Activated CD4-positive, alpha-beta T cell treated with anti-CD3 and anti-CD28 coated beads for 36 hours (primary cell): ENCODE results near the gene CPED1. TPM values are rescaled to one million over a fixed set of nuclear protein-coding genes. Genes with fewer than 3 reads are reported as not detected.

ENCODE experiments used
- ATAC-seq: fragments of 200-7000 bp; cut with Tn5 transposase; one replicate; pipeline ENCODE4 v1.10.0; 2021; ENCODE audit warnings: mild to moderate bottlenecking, moderate library complexity
- CTCF ChIA-PET: fragments of 350-600 bp; sonication (Branson Sonifier 250); formaldehyde crosslinking; loops from one replicate; lab custom pipeline; 2021; ENCODE audit warnings: antibody characterized with exemption; lab: Charles Lee
- POLR2A ChIA-PET: fragments of 350-600 bp; sonication (Branson Sonifier 250); formaldehyde crosslinking; loops from one replicate; lab custom pipeline; 2021; ENCODE audit warnings: antibody characterized with exemption, inconsistent platforms; lab: Charles Lee
- DNase-seq: peaks from one replicate; pipeline ENCODE4 v3.0.0-alpha.2; 2020
- H3K27ac Mint-ChIP-seq: one replicate; pipeline ENCODE4 v1.8.0; 2021; ENCODE audit warnings: mixed read lengths
- H3K27me3 Mint-ChIP-seq: one replicate; pipeline ENCODE4 v1.8.0; 2021; ENCODE audit warnings: mixed read lengths
- H3K36me3 Mint-ChIP-seq: one replicate; pipeline ENCODE4 v1.8.0; 2021; ENCODE audit warnings: low read depth, mixed read lengths
- H3K4me1 Mint-ChIP-seq: one replicate; pipeline ENCODE4 v1.8.0; 2021; ENCODE audit warnings: mixed read lengths
- H3K4me3 Mint-ChIP-seq: one replicate; pipeline ENCODE4 v1.8.0; 2021; ENCODE audit warnings: mild to moderate bottlenecking, moderate library complexity, mixed read lengths
- H3K9me3 Mint-ChIP-seq: one replicate; pipeline ENCODE4 v1.8.0; 2021; ENCODE audit warnings: low read depth, mixed read lengths
- intact Hi-C, 2 experiments: fragments of 100-400 bp; cut with DNase I in 1 of 2; cut with micrococcal nuclease in 1 of 2; formaldehyde crosslinking; loops; one replicate each; pipeline versions ENCODE4 v1.14.2 to v1.15.1; 2022 to 2024; cut with DNase I, micrococcal nuclease
- total RNA-seq, 2 experiments: library from RNA; stranded (reverse); gene quantifications; one replicate each; pipeline ENCODE4 v1.2.3, GENCODE V29; 2021

Gene CPED1
- total RNA-seq, 2 experiments from 2014 or later = not detected

DNA sequence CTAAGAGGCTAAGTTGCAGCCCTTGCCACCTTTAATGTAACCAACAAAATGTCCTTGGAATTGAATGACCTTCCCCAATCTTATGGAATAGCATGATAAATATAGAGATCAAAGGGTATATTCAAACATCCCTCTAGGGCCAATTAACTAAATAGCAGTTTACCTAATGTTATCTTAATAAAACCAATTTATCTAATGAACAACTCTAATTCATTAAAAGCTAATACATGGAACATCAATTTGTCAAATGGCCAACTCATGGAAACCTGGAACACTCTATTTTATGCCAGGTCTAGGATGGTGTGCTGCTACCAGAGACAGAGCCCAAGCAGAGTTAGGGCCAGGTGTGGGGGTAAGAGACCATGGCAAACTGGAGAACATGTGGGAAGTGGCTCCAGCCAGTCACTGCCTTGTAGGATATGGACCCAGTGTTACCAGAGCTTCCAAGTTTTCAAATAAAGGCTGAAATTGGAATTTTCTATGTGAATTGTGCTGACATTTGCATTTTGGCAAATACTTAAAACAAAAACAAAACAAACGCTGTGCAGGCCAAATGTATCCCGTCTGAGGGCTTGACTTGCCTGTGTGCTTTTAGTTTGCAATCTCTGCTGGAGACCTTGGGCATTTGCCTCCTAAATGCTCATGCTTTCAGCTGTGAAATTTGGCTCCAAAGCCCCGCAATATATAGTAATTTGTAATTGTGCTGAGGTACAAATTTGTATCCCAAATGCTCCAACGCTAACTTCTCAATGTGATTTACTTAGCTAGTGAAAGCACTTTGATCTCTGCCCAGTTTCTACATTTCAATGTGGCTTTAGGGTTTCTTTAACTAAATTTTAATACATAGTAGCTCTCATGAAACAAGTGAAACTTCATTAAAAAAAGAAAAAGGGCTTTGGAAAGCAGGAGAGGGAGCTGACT lies 55.1 kb downstream of the CPED1 start:
- Mint-ChIP-seq H3K36me3 (no peaks in the 10 kb centered on the region), H3K27ac (no peak overlapping the region), H3K4me3 (no peak overlapping the region), H3K4me1 (no peaks in the 10 kb centered on the region), H3K27me3 (peaks cover 8% of the 10 kb centered on the region), H3K9me3 (no peaks in the 10 kb centered on the region)
- no peak for ATAC-seq
- intact Hi-C loops = no loop called here
- no peak for DNase-seq
- ChIA-PET CTCF (interaction anchor here (0.5 kb wide), 1 partner anchor 533 kb away, joined by 4 read pairs; no protein-coding TSS in a partner anchor), POLR2A (no interaction called here)

DNA sequence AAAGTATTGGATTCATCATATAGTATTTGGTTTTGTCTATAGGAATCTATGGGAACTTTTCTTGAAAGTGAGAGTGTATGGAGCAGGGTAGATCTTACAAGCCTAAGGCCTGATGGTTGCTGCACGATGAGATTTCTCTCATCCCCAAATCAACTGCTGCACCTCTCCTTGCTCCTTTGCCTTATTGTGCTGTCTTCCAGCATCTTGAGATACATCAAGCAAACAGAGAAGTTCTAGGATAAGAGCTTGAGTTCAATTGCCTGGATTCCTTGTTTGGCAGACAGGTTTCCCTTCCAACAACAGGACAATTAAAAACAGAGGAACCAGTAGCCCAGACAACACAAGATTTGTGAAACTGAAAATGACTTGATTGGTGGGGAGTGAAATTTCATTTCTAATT lies 56.6 kb downstream of the CPED1 start:
- POLR2A ChIA-PET = no interaction called here
- intact Hi-C loops = no loop called here
- CTCF ChIA-PET = no interaction called here
- H3K4me3 Mint-ChIP-seq = no peak overlapping the region
- H3K36me3 Mint-ChIP-seq = no peaks in the 10 kb centered on the region
- no peak for DNase-seq
- peaks cover 6% of the 10 kb centered on the region for H3K27me3 Mint-ChIP-seq
- no peak for ATAC-seq
- H3K27ac Mint-ChIP-seq = no peak overlapping the region
- no peaks in the 10 kb centered on the region for H3K9me3 Mint-ChIP-seq
- H3K4me1 Mint-ChIP-seq = no peaks in the 10 kb centered on the region

DNA sequence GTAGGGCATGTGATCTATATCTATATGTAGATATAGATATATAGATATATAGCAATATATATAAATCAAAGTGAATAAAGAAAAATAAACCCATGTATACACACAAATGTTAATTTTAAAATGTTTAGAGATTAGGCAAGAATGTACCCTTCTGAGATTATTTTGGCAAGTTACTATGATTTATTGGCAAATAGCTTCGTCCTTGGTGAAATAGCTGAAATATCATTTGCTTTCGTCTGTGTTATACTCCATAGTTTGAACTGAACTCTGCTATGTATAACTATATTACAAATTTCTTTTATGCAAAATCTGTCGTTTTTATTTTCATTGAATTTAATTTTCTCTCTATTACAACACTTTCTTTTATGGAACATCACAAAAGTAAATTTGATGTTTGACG lies 57.5 kb downstream of the CPED1 start:
- POLR2A ChIA-PET = no interaction called here
- H3K36me3 Mint-ChIP-seq = no peaks in the 10 kb centered on the region
- ATAC-seq (no peak), DNase-seq (no peak)
- H3K27ac Mint-ChIP-seq = no peak overlapping the region
- CTCF ChIA-PET = no interaction called here
- H3K27me3 Mint-ChIP-seq = peaks cover 4% of the 10 kb centered on the region
- intact Hi-C loops = no loop called here
- H3K9me3 Mint-ChIP-seq = no peaks in the 10 kb centered on the region
- no peak overlapping the region for H3K4me3 Mint-ChIP-seq
- no peaks in the 10 kb centered on the region for H3K4me1 Mint-ChIP-seq

DNA sequence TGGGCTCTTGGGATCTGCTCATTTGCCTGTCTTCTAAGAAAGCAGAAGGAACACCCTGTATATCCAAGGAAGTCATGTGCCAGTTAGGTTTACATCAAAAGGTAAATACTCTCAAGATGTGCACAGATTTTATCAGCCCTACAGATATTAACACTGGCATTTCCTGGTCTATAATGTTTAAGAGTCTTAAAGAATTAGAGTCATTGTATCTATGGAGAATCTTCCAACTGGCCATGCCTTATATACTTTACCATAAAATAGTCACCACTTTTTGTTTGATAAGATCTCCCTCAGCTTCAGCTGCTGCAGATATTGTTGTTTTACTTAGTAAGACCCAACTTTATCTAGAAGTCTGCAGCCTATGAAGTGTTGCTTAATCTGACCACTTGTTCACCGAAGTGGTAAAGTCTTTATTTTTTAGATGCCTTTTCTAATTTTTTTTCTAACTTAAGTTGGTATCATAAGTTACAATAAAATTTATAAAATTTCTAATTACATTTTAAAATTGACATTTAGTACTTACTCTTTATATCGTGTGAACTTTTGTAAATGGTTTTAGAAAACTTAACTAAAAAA lies 58.5 kb downstream of the CPED1 start:
- no peaks in the 10 kb centered on the region for H3K36me3 Mint-ChIP-seq
- ChIA-PET POLR2A (no interaction called here), CTCF (no interaction called here)
- intact Hi-C loops = no loop called here
- DNase-seq = no peak
- H3K4me1 Mint-ChIP-seq = no peaks in the 10 kb centered on the region
- H3K27me3 Mint-ChIP-seq = peaks cover 4% of the 10 kb centered on the region
- H3K9me3 Mint-ChIP-seq = no peaks in the 10 kb centered on the region
- no peak for ATAC-seq
- no peak overlapping the region for H3K27ac Mint-ChIP-seq
- no peak overlapping the region for H3K4me3 Mint-ChIP-seq

DNA sequence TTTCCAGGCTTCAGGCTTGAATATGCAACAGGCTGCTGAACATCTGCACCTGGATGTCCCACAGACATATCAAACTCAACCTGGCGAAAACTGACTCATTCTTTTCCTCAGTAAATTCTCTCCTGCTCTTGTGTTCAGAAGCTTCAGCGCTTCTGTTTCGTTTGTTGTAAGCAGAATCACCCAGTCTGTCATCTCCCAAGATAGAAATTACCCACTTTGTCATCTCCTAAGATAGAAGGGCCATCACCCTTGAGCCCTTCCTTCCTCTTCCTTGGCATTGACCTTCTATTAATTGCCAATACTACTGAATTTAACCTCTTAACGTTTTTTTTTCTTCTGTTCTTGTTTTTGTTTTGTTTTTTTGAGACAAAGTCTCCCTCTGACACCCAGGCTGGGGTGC lies 59.7 kb downstream of the CPED1 start:
- Mint-ChIP-seq H3K9me3 (no peaks in the 10 kb centered on the region), H3K36me3 (no peaks in the 10 kb centered on the region), H3K4me1 (no peaks in the 10 kb centered on the region), H3K4me3 (no peak overlapping the region), H3K27me3 (peaks cover 4% of the 10 kb centered on the region), H3K27ac (no peak overlapping the region)
- intact Hi-C loops = no loop called here
- ATAC-seq = no peak
- no peak for DNase-seq
- POLR2A ChIA-PET = no interaction called here
- CTCF ChIA-PET = no interaction called here

DNA sequence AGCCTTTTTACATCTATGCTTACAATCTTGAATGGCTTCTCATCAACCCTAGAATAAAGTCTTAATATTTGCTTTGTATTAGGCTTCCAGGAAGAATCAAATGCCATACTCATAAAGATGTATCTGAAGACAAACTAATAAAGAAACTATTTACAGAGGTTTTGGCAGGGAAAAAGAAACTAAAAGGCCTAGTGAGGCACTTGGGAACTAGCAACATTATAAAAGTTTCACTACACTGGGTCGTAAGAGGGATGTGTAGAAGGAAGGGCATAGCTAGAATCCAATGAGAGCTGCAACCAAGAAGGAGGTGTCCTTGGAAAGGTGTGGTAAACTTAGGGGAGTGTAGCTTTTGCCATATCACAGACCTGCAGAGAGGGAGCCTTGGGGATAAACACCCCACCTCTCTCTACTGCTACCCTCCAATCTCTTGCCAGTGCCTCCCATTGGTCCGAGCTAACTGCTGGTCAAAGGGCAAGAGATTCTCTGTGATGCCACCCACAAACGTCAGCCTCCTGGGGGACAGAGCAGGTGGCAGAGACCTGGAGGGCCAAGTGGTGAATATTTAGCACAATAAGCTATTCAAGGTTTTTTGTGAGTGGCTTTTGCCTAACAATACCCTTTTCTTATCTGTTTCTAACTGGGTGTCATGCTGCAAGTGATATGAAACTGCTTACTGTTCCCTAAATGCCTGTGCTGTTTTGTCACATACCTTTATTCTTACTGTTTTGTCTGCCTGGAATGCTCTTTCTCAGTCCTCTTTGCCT lies 60.7 kb downstream of the CPED1 start:
- POLR2A ChIA-PET = no interaction called here
- Mint-ChIP-seq H3K9me3 (no peaks in the 10 kb centered on the region), H3K27me3 (peaks cover 5% of the 10 kb centered on the region), H3K4me3 (no peak overlapping the region), H3K4me1 (no peaks in the 10 kb centered on the region), H3K27ac (no peak overlapping the region), H3K36me3 (no peaks in the 10 kb centered on the region)
- DNase-seq (no peak), ATAC-seq (no peak)
- intact Hi-C loops = no loop called here
- CTCF ChIA-PET = no interaction called here

DNA sequence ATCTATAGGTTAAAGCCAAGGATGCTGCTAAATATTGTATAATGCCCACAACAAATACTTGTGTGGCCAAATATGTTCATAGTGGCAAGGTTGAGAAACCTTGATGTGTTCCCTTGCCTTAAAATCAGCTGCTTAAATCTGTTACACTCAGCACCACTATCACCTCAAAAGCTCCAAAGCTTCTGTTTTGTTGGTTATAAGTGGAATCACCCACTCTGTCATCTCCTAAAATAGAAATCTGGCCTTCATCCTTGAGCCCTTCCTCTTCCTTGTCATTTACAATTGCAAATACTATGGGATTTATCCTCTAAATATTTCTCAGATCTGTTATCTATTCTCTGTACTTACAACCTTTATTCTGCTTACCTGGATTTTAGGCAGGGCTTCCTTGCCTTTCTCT lies 61.4 kb downstream of the CPED1 start:
- no peak for DNase-seq
- ATAC-seq = no peak
- Mint-ChIP-seq H3K27me3 (peaks cover 5% of the 10 kb centered on the region), H3K27ac (no peak overlapping the region), H3K4me1 (no peaks in the 10 kb centered on the region), H3K36me3 (no peaks in the 10 kb centered on the region), H3K9me3 (no peaks in the 10 kb centered on the region), H3K4me3 (no peak overlapping the region)
- intact Hi-C loops = no loop called here
- ChIA-PET CTCF (no interaction called here), POLR2A (no interaction called here)

DNA sequence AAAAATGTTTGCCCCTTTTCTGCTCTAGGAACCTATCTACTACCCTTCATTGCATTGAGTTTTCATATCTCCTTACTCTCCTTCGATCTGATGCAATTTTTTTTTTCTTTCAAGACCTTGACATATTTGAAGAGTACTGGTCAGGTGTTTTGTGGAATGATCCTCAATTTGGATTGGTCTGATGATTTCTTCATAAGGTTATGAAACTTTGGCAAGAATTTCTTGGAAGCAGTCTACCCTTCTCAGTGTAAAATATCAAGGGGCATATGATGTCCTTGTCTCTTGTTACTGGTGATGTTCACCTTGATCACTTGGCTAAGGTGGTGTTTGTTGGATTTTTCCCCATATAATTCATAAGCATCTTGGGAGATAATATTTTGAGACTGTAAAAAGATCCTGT lies 64.7 kb downstream of the CPED1 start:
- Mint-ChIP-seq H3K27ac (no peak overlapping the region), H3K4me3 (no peak overlapping the region), H3K27me3 (peaks cover 2% of the 10 kb centered on the region), H3K4me1 (no peaks in the 10 kb centered on the region), H3K9me3 (no peaks in the 10 kb centered on the region), H3K36me3 (no peaks in the 10 kb centered on the region)
- CTCF ChIA-PET = interaction anchor here (1.1 to 1.2 kb wide), 2 partner anchors 18 to 21 kb away, joined by 3 read pairs; no protein-coding TSS in a partner anchor
- intact Hi-C loops = no loop called here
- POLR2A ChIA-PET = no interaction called here
- ATAC-seq = no peak
- no peak for DNase-seq

DNA sequence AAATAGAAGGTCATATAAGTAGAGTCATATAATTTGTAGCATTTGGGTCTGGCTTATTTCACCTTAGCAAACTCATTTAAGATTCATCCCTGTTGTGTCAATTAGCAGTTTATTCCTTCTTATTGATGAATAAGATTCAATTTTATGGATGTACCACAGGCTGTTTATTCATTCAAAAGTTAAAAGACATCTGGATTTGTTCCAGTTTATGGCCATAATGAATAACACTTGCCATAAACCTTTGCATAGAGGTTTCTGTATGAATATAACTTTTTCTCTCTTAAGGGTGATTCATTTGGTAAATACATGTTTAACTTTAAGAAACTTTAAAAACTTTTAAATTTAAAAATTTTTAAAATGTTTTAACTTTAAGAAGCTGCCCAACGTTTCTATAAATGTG lies 66.4 kb downstream of the CPED1 start:
- no peaks in the 10 kb centered on the region for H3K36me3 Mint-ChIP-seq
- peaks cover 2% of the 10 kb centered on the region for H3K27me3 Mint-ChIP-seq
- DNase-seq (no peak), ATAC-seq (no peak)
- no peak overlapping the region for H3K4me3 Mint-ChIP-seq
- no peak overlapping the region for H3K27ac Mint-ChIP-seq
- H3K9me3 Mint-ChIP-seq = no peaks in the 10 kb centered on the region
- intact Hi-C loops = no loop called here
- POLR2A ChIA-PET = no interaction called here
- H3K4me1 Mint-ChIP-seq = no peaks in the 10 kb centered on the region
- CTCF ChIA-PET = no interaction called here

DNA sequence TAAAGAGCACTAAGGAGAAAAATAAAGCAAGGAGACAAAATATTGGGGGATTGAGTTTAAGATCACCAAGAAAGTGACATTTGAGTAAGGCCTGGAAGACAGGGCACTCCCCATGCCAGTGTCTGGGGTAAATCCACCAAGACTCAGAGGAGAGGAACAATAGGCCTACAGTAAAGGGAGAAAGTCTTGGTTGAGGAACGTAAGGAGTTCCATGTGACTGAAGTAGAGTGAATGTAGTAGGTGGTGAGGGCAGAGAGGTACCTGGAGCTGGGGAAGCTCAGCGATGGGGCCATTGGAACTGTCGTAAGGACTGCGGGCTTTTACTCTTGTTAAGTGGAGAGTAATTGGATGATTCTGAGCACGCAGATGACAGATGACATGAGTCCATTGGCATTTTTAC lies 69.4 kb downstream of the CPED1 start:
- DNase-seq (no peak), ATAC-seq (no peak)
- Mint-ChIP-seq H3K4me3 (no peak overlapping the region), H3K27me3 (peaks cover 2% of the 10 kb centered on the region), H3K4me1 (no peaks in the 10 kb centered on the region), H3K27ac (no peak overlapping the region), H3K36me3 (no peaks in the 10 kb centered on the region), H3K9me3 (no peaks in the 10 kb centered on the region)
- CTCF ChIA-PET = interaction anchor here (0.8 to 0.9 kb wide), 2 partner anchors 19 to 49 kb away, joined by 3 read pairs; no protein-coding TSS in a partner anchor
- POLR2A ChIA-PET = no interaction called here
- intact Hi-C loops = no loop called here

DNA sequence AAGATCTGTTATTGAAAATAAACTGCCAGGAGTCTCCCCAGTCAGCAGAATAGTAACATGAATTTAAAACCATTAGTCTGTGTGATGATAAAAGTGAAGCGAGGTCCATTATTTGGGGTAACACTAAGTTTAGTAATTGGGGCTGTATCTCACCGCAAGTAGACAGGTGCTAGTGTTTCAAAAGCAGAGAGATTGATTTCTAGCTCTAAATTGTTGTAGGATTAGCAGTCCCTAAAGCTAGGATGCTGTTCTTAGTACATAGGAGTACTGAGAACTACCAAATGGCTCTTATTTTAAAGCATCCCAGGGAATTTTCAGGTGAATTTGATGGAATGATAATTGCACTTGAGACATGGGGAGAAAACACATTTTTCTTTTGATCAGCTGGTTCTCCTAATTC lies 70.5 kb downstream of the CPED1 start:
- Mint-ChIP-seq H3K27ac (no peak overlapping the region), H3K27me3 (peaks cover 4% of the 10 kb centered on the region), H3K4me1 (no peaks in the 10 kb centered on the region), H3K36me3 (no peaks in the 10 kb centered on the region), H3K9me3 (no peaks in the 10 kb centered on the region), H3K4me3 (no peak overlapping the region)
- DNase-seq (no peak), ATAC-seq (no peak)
- intact Hi-C loops = no loop called here
- ChIA-PET POLR2A (interaction anchor here (0.7 kb wide), 1 partner anchor 249 kb away, joined by 3 read pairs; no protein-coding TSS in a partner anchor), CTCF (interaction anchor here (0.7 kb wide), 1 partner anchor 69 kb away, joined by 3 read pairs; no protein-coding TSS in a partner anchor)
